Neural progenitor cell (in vitro differentiated cells): Measurements from ENCODE around the gene NEURL1B. TPM values are rescaled to one million over a fixed set of nuclear protein-coding genes. Genes with fewer than 3 reads are reported as not detected.

Experiments
- DNase-seq: peaks from one replicate; pipeline ENCODE4 v3.0.0-alpha.2; 2016; ENCODE audit warnings: low spot score
- H2AFZ ChIP-seq: fragments of 200-600 bp; sonication (generic); replicated peaks from 2 replicates; pipeline ENCODE4 v1.6.1; 2016; ENCODE audit warnings: antibody characterized with exemption
- H3F3A ChIP-seq: fragments of 200-600 bp; sonication (generic); 2 replicates; pipeline ENCODE4 v1.6.1; 2016; ENCODE audit warnings: antibody characterized with exemption, low read depth
- H3K27ac ChIP-seq: fragments of 200-600 bp; sonication (generic); 2 replicates; pipeline ENCODE4 v1.5.1; 2016; ENCODE audit warnings: mild to moderate bottlenecking
- H3K27me3 ChIP-seq: fragments of 200-600 bp; sonication (generic); 2 replicates; pipeline ENCODE4 v1.6.1; 2016; ENCODE audit warnings: mild to moderate bottlenecking, moderate library complexity
- H3K36me3 ChIP-seq: fragments of 200-600 bp; sonication (generic); 2 replicates; pipeline ENCODE4 v1.5.1; 2016
- H3K4me1 ChIP-seq: fragments of 200-600 bp; sonication (generic); 2 replicates; pipeline ENCODE4 v1.6.1; 2016; ENCODE audit warnings: mixed run types
- H3K4me2 ChIP-seq: fragments of 200-600 bp; sonication (generic); 2 replicates; pipeline ENCODE4 v1.6.1; 2016
- H3K4me3 ChIP-seq: fragments of 200-600 bp; sonication (generic); 2 replicates; pipeline ENCODE4 v1.5.1; 2016
- H3K79me2 ChIP-seq: fragments of 200-600 bp; sonication (generic); 2 replicates; pipeline ENCODE4 v1.6.1; 2016; ENCODE audit warnings: low read depth
- H3K9ac ChIP-seq: fragments of 200-600 bp; sonication (generic); 2 replicates; pipeline ENCODE4 v1.6.1; 2016
- H3K9me3 ChIP-seq: fragments of 200-600 bp; sonication (generic); 2 replicates; pipeline ENCODE4 v1.5.1; 2016; ENCODE audit warnings: low read depth
- H4K20me1 ChIP-seq: fragments of 200-600 bp; sonication (generic); 2 replicates; pipeline ENCODE4 v1.6.1; 2016; ENCODE audit warnings: low read depth
- H3K27ac Mint-ChIP-seq: 3 replicates; pipeline ENCODE4 v1.8.0; 2021; ENCODE audit warnings: mixed read lengths
- H3K27me3 Mint-ChIP-seq: 2 replicates; pipeline ENCODE4 v1.8.0; 2022; ENCODE audit warnings: low read depth, mild to moderate bottlenecking, inconsistent platforms, moderate library complexity, mixed read lengths; ENCODE audit not compliant: insufficient read depth
- H3K36me3 Mint-ChIP-seq: 3 replicates; pipeline ENCODE4 v1.8.0; 2021; ENCODE audit warnings: mixed read lengths
- H3K4me1 Mint-ChIP-seq: 3 replicates; pipeline ENCODE4 v1.8.0; 2021; ENCODE audit warnings: mixed read lengths
- H3K4me3 Mint-ChIP-seq: 3 replicates; pipeline ENCODE4 v1.8.0; 2021; ENCODE audit warnings: mild to moderate bottlenecking, moderate library complexity, mixed read lengths
- H3K9me3 Mint-ChIP-seq: 3 replicates; pipeline ENCODE4 v1.8.0; 2020; ENCODE audit warnings: mixed read lengths
- EZH2 ChIP-seq: fragments of 200-600 bp; sonication (generic); IDR thresholded peaks from 2 replicates; pipeline ENCODE4 v1.6.1; 2017; ENCODE audit warnings: antibody characterized with exemption, mild to moderate bottlenecking, moderate library complexity
- EZH2phosphoT487 ChIP-seq: fragments of 200-600 bp; sonication (generic); IDR thresholded peaks from 2 replicates; pipeline ENCODE4 v1.6.1; 2017; ENCODE audit warnings: antibody characterized with exemption
- total RNA-seq: library from RNA; depleted of rRNA; stranded (reverse); fragments of >200 nt; gene quantifications from 2 replicates; pipeline ENCODE4 v1.2.3, GENCODE V29; 2015; ENCODE audit warnings: low replicate concordance
- TF ChIP-seq, protein P1 (sequence below): fragments of 200-600 bp; sonication (generic); IDR thresholded peaks from 2 replicates; pipeline ENCODE4 v1.5.1; 2017; ENCODE audit warnings: antibody characterized with exemption, mild to moderate bottlenecking

NEURL1B gene
- total RNA-seq, 1 donor from 2014 or later: 12.1 TPM

DNA sequence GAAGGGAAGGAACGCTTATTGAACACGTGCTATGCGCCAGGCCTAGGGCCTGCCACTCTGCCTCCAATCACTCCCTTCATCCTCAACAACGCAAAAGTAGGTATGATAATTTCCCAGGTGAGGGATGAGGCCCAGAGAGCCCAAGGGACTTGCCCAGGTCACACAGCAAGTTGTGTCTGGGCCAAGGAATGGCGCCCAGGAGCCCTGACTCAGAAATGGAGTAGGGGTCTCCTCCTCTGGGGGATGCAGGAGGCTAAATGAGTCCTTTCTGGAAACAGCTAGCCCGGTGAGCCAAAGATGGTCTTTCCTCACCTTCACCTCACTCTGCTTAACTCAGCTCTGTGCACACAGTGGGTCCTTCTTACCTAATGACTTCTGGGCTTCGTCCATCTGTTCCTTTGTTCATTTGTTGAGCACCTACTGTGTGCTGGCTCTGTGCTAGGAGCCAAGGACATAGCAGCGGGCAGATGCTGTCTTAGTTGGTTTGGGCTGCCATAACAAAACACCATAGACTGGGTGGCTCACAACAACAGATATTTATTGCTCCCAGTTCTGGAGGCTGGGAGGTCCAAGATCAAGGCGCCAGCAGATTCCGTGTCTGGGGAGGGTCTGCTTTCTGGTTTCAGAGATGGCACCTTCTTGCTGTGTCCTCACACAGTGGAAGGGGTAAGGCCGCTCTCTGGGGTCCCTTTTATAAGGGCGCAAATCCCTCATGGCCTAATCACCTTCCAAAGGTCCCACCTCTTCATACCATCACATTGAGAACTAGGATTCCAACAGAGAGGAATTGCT lies 22.3 kb upstream of the NEURL1B start:
- TF ChIP-seq EZH2phosphoT487: no peak
- TF ChIP-seq, protein P1, sequence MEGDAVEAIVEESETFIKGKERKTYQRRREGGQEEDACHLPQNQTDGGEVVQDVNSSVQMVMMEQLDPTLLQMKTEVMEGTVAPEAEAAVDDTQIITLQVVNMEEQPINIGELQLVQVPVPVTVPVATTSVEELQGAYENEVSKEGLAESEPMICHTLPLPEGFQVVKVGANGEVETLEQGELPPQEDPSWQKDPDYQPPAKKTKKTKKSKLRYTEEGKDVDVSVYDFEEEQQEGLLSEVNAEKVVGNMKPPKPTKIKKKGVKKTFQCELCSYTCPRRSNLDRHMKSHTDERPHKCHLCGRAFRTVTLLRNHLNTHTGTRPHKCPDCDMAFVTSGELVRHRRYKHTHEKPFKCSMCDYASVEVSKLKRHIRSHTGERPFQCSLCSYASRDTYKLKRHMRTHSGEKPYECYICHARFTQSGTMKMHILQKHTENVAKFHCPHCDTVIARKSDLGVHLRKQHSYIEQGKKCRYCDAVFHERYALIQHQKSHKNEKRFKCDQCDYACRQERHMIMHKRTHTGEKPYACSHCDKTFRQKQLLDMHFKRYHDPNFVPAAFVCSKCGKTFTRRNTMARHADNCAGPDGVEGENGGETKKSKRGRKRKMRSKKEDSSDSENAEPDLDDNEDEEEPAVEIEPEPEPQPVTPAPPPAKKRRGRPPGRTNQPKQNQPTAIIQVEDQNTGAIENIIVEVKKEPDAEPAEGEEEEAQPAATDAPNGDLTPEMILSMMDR: no peak
- TF ChIP-seq EZH2: no peak
- Mint-ChIP-seq H3K27me3 (peaks cover 3% of the 10 kb centered on the region), H3K9me3 (peaks cover 10% of the 10 kb centered on the region), H3K4me1 (peaks cover 25% of the 10 kb centered on the region), H3K27ac (no peak overlapping the region), H3K36me3 (no peaks in the 10 kb centered on the region), H3K4me3 (no peak overlapping the region)
- Histone ChIP-seq H3F3A (no peaks in the 10 kb centered on the region), H3K4me2 (no peak overlapping the region), H3K9me3 (peaks cover 4% of the 10 kb centered on the region), H2AFZ (no peak overlapping the region), H3K27me3 (no peaks in the 10 kb centered on the region), H4K20me1 (no peaks in the 10 kb centered on the region), H3K4me3 (no peak overlapping the region), H3K9ac (no peak overlapping the region), H3K4me1 (peaks cover 6% of the 10 kb centered on the region), H3K79me2 (no peaks in the 10 kb centered on the region), H3K27ac (no peak overlapping the region), H3K36me3 (no peaks in the 10 kb centered on the region)
- DNase-seq: no peak

DNA sequence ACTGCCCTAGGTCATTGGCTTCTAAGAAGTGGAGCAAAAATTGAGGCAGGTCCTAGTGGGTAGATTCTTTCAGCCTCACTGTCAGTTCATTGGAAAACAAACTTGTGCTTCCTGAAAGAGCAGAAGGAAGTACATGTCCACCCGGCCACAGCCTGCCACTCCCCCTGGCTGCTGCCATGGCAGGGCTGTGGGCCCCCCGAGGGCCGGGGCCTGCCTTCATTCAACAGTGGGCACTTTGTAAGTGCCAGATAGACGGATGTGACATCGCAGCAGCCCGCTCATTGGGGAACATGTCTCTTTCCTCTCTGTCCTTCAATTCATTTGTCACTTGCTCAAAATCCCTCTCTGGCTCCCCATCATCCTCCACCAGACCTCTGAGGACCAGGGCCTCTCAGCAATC lies 20.6 kb upstream of the NEURL1B start:
- peak overlapping the region; percentile 87 for H3K27ac Mint-ChIP-seq
- Histone ChIP-seq H4K20me1 (no peaks in the 10 kb centered on the region), H3K4me2 (no peak overlapping the region), H3K36me3 (no peaks in the 10 kb centered on the region), H2AFZ (no peak overlapping the region), H3K27me3 (no peaks in the 10 kb centered on the region), H3K9me3 (no peaks in the 10 kb centered on the region), H3K79me2 (no peaks in the 10 kb centered on the region), H3K4me3 (no peak overlapping the region), H3K9ac (no peak overlapping the region), H3K4me1 (peaks cover 6% of the 10 kb centered on the region), H3K27ac (no peak overlapping the region), H3F3A (no peaks in the 10 kb centered on the region)
- no peaks in the 10 kb centered on the region for H3K36me3 Mint-ChIP-seq
- H3K27me3 Mint-ChIP-seq: peaks cover 3% of the 10 kb centered on the region
- H3K9me3 Mint-ChIP-seq: no peaks in the 10 kb centered on the region
- no peak overlapping the region for H3K4me3 Mint-ChIP-seq
- TF ChIP-seq EZH2 (no peak), EZH2phosphoT487 (no peak)
- TF ChIP-seq, protein P1: no peak
- no peak for DNase-seq
- H3K4me1 Mint-ChIP-seq: peaks cover 35% of the 10 kb centered on the region

DNA sequence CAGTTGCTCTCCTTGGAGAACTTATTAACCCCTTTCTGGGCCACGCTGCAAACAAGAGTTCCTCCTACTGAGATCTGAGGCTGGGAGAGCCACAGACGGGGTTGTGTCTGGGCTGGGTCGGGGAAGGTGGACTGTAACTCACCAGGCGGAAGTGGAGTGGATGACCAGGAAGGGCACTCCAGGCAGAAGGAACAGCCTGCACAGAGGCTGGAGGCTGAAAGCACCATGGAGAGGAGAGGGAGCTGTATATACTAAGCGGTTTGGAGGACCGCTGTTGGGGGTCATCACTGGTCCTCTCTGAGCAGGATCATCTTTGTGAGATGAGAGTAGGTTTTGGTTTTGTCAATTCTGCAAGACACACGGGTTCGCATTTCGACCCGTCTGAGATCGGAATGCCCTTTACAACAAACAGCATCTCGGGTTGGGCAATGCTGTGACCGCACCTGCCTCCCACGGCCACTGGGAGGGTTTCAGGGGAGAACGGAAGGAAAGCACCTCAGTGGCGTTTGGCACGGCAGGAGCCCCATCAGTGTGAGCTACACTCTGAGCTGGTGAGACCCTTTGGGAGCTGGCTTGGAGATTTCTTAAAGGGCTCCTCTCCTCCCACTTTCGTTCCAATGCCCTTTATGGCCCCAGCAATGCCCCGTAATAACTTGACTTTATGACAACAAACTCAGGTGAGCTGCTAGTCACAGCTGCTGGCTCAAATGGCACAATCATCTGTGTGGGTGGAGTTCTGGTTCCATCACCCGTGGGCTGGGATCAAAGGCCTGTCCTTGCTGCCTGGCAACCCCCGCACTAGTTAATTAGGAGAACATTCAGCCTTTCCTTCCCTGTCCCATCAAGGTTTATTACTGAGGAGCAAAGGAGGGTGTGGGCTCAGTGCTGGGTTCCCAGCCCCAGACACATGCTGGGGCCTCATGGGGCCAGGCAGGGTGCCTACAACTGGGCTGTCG lies 18.7 kb upstream of the NEURL1B start:
- Histone ChIP-seq H3K4me1 (peaks cover 13% of the 10 kb centered on the region), H3K36me3 (no peaks in the 10 kb centered on the region), H3K4me2 (no peak overlapping the region), H3K27ac (no peak overlapping the region), H2AFZ (no peak overlapping the region), H3F3A (peaks cover 5% of the 10 kb centered on the region), H3K9ac (no peak overlapping the region), H3K27me3 (no peaks in the 10 kb centered on the region), H3K9me3 (no peaks in the 10 kb centered on the region), H4K20me1 (no peaks in the 10 kb centered on the region), H3K4me3 (no peak overlapping the region), H3K79me2 (no peaks in the 10 kb centered on the region)
- Mint-ChIP-seq H3K4me1 (peaks cover 51% of the 10 kb centered on the region), H3K9me3 (no peaks in the 10 kb centered on the region), H3K27me3 (peaks cover 6% of the 10 kb centered on the region), H3K36me3 (no peaks in the 10 kb centered on the region), H3K27ac (peak overlapping the region; percentile 10), H3K4me3 (no peak overlapping the region)
- peak; percentile 31 for DNase-seq
- TF ChIP-seq EZH2 (no peak), EZH2phosphoT487 (no peak)
- TF ChIP-seq, protein P1: peak; percentile 29
